HG03066 (cell line): Measurements from ENCODE around the gene TIGD7.

Source experiments
- ATAC-seq: cut with Tn5 transposase; IDR thresholded peaks from one replicate; pipeline ENCODE4 v1.9.1; 2021; ENCODE audit warnings: low read depth; ENCODE audit not compliant: unreplicated experiment

The TIGD7 gene

GRCh38 chr16:3305109-3306068, at the start of gene TIGD7, which contains the start of gene ZNF75A:
TSS of gene TIGD7 (minus strand) at chr16:3305430. CDS start at chr16:3300614, 4,816 bp downstream.
TSS of gene ZNF75A (plus strand) at chr16:3305497. CDS start at chr16:3308429, 2,932 bp downstream.
- peak; percentile 92 for ATAC-seq

- ATAC-seq, result no peak
Measured at GRCh38 chr16:3349175-3349574, 43.9 kb upstream of the TIGD7 start.

- no peak for ATAC-seq
Measured at GRCh38 chr16:3348547-3349167, 43.4 kb upstream of the TIGD7 start.

GRCh38 chr16:3347586-3347985, 42.4 kb upstream of the TIGD7 start:
- no peak for ATAC-seq

GRCh38 chr16:3346041-3346440, 40.8 kb upstream of the TIGD7 start:
- ATAC-seq, result no peak

GRCh38 chr16:3328643-3329042, 23.4 kb upstream of the TIGD7 start:
- no peak for ATAC-seq

GRCh38 chr16:3328104-3328503, 22.9 kb upstream of the TIGD7 start:
- ATAC-seq, result no peak

- ATAC-seq, result no peak
Measured at GRCh38 chr16:3327514-3327913, 22.3 kb upstream of the TIGD7 start.

GRCh38 chr16:3321816-3322215, 16.6 kb upstream of the TIGD7 start:
- no peak for ATAC-seq

GRCh38 chr16:3317315-3317999, 12.2 kb upstream of the TIGD7 start:
- ATAC-seq, result no peak

GRCh38 chr16:3311496-3311895, 6.3 kb upstream of the TIGD7 start:
- no peak for ATAC-seq

- no peak for ATAC-seq
Measured at GRCh38 chr16:3306078-3306477, 848 bp upstream of the TIGD7 start.

GRCh38 chr16:3304370-3304769, 860 bp downstream of the TIGD7 start:
- no peak for ATAC-seq

GRCh38 chr16:3295783-3296182, 9.4 kb downstream of the TIGD7 start:
- ATAC-seq, result no peak

GRCh38 chr16:3295209-3295608, 10.0 kb downstream of the TIGD7 start:
- ATAC-seq, result no peak

GRCh38 chr16:3292604-3293003, 12.6 kb downstream of the TIGD7 start:
- ATAC-seq, result no peak

GRCh38 chr16:3289998-3290673, 15.1 kb downstream of the TIGD7 start:
- ATAC-seq, result no peak

- no peak for ATAC-seq
Measured at GRCh38 chr16:3285131-3285530, 20.1 kb downstream of the TIGD7 start.

GRCh38 chr16:3283543-3284447, 21.4 kb downstream of the TIGD7 start:
- no peak for ATAC-seq
